Hepatocyte (in vitro differentiated cells): Measurements from ENCODE around the gene NTNG2. TPM values are rescaled to one million over a fixed set of nuclear protein-coding genes. Genes with fewer than 3 reads are reported as not detected.

Source experiments
- DNase-seq: peaks from one replicate; pipeline ENCODE4 v3.0.0-alpha.2; 2016; ENCODE audit warnings: low spot score
- H2AFZ ChIP-seq: fragments of 200-600 bp; sonication (generic); 2 replicates; pipeline ENCODE4 v1.6.0; 2016; ENCODE audit warnings: antibody characterized with exemption, mild to moderate bottlenecking
- H3K27ac ChIP-seq: fragments of 200-600 bp; sonication (generic); 2 replicates; pipeline ENCODE4 v1.5.1; 2016; ENCODE audit warnings: mild to moderate bottlenecking
- H3K27me3 ChIP-seq: fragments of 200-600 bp; sonication (generic); 2 replicates; pipeline ENCODE4 v1.6.1; 2016
- H3K36me3 ChIP-seq: fragments of 200-600 bp; sonication (generic); replicated peaks from 2 replicates; pipeline ENCODE4 v1.5.1; 2016; ENCODE audit warnings: low read depth; ENCODE audit not compliant: insufficient read depth
- H3K4me1 ChIP-seq: fragments of 200-600 bp; sonication (generic); 2 replicates; pipeline ENCODE4 v1.5.1; 2016; ENCODE audit warnings: mild to moderate bottlenecking, moderate library complexity; ENCODE audit not compliant: insufficient read depth
- H3K4me2 ChIP-seq: fragments of 200-600 bp; sonication (generic); 2 replicates; pipeline ENCODE4 v1.6.0; 2016
- H3K4me3 ChIP-seq: fragments of 200-600 bp; sonication (generic); 2 replicates; pipeline ENCODE4 v1.5.1; 2016; ENCODE audit warnings: mild to moderate bottlenecking
- H3K79me2 ChIP-seq: fragments of 200-600 bp; sonication (generic); 2 replicates; pipeline ENCODE4 v1.6.0; 2017; ENCODE audit warnings: mild to moderate bottlenecking
- H3K9me2 ChIP-seq: fragments of 200-600 bp; sonication (generic); replicated peaks from 2 replicates; pipeline ENCODE4 v1.6.0; 2017; ENCODE audit warnings: mild to moderate bottlenecking; ENCODE audit not compliant: insufficient read depth
- H3K9me3 ChIP-seq: fragments of 200-600 bp; sonication (generic); 2 replicates; pipeline ENCODE4 v1.5.1; 2016; ENCODE audit warnings: low read depth, mild to moderate bottlenecking
- H4K20me1 ChIP-seq: fragments of 200-600 bp; sonication (generic); 2 replicates; pipeline ENCODE4 v1.6.0; 2016; ENCODE audit warnings: mild to moderate bottlenecking; ENCODE audit not compliant: insufficient read depth, poor library complexity, severe bottlenecking
- CTCF ChIP-seq: fragments of 200-600 bp; sonication (generic); IDR thresholded peaks from 2 replicates; pipeline ENCODE4 v1.5.1; 2016; ENCODE audit warnings: antibody characterized with exemption, mild to moderate bottlenecking; ENCODE audit not compliant: poor library complexity
- EZH2 ChIP-seq: fragments of 200-600 bp; sonication (generic); IDR thresholded peaks from 2 replicates; pipeline ENCODE4 v1.6.1; 2016; ENCODE audit warnings: antibody characterized with exemption, mild to moderate bottlenecking, borderline replicate concordance
- EZH2phosphoT487 ChIP-seq: fragments of 200-600 bp; sonication (generic); IDR thresholded peaks from one replicate; pipeline ENCODE4 v1.6.1; 2018; ENCODE audit warnings: antibody characterized with exemption, mild to moderate bottlenecking, low read depth, moderate library complexity; ENCODE audit not compliant: unreplicated experiment, severe bottlenecking
- WGBS: methylation state at CpG from one replicate; pipeline ENCODE4 v1.1.6; 2016; ENCODE audit warnings: low lambda C conversion rate; ENCODE audit errors: missing lambda C conversion rate; 5-methylcytosine and 5-hydroxymethylcytosine counted together
- polyA plus RNA-seq: library from polyadenylated mRNA; unstranded; fragments of >200 nt; fragmentation: Nextera tagmentation; extraction: Ambion mirVana; gene quantifications from 2 replicates; pipeline ENCODE4 v1.2.1, GENCODE V29; 2016
- total RNA-seq: library from RNA; depleted of rRNA; stranded (reverse); fragments of >200 nt; gene quantifications from 2 replicates; pipeline ENCODE4 v1.2.3, GENCODE V29; 2014

The NTNG2 gene
- total and polyA plus RNA-seq, 2 experiments from 2014 or later: 0.48 to 1.8 TPM

DNA sequence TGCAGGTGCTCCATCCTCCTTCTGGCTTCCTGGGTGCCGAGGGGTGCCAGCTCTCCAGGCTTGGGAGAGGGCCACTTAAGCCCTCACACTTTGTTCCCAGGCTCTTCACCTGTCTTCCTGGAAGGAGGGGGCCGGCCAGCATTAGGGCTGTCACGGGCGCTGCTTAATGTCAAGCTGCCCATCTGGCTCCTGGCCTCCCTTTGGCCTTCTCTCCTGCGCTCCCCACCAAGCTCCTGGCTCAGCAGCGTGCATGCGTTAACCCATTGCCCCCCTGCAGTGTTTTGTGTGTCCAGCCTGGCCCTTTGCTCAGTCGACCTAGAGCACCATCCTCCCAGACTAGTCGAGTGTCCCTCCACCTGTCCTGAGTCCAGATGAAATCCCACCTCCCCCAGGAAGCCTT, 21.3 kb downstream of the NTNG2 start:
- 51% methylated on average over 8 of the region's 9 CpGs for WGBS
- no peak for DNase-seq
- Histone ChIP-seq H4K20me1 (no peaks in the 10 kb centered on the region), H3K27ac (no peak overlapping the region), H3K4me3 (no peak overlapping the region), H3K27me3 (peaks cover 38% of the 10 kb centered on the region), H3K79me2 (no peaks in the 10 kb centered on the region), H3K9me3 (no peaks in the 10 kb centered on the region), H3K4me1 (peaks cover 12% of the 10 kb centered on the region), H3K36me3 (no peaks in the 10 kb centered on the region), H2AFZ (no peak overlapping the region), H3K9me2 (no peaks in the 10 kb centered on the region), H3K4me2 (no peak overlapping the region)
- TF ChIP-seq EZH2: no peak
- TF ChIP-seq EZH2phosphoT487: no peak
- no peak for TF ChIP-seq CTCF

- no peaks in the 10 kb centered on the region for H3K9me2 ChIP-seq
- no peak for DNase-seq
- H3K36me3 ChIP-seq: no peaks in the 10 kb centered on the region
- no peak overlapping the region for H3K27ac ChIP-seq
- H4K20me1 ChIP-seq: no peaks in the 10 kb centered on the region
- TF ChIP-seq EZH2 (no peak), EZH2phosphoT487 (no peak), CTCF (no peak)
- no peaks in the 10 kb centered on the region for H3K9me3 ChIP-seq
- no peak overlapping the region for H2AFZ ChIP-seq
- H3K4me3 ChIP-seq: no peak overlapping the region
- peaks cover 38% of the 10 kb centered on the region for H3K27me3 ChIP-seq
- 71% methylated on average over 7 of the region's 7 CpGs for WGBS
- no peak overlapping the region for H3K4me2 ChIP-seq
- peaks cover 12% of the 10 kb centered on the region for H3K4me1 ChIP-seq
- no peaks in the 10 kb centered on the region for H3K79me2 ChIP-seq
These were observed 21.9 kb downstream of the NTNG2 start for GRCh38 chr9:132183715-132184114.

GRCh38 chr9:132184124-132184523, 22.3 kb downstream of the NTNG2 start:
- Histone ChIP-seq H3K4me1 (peaks cover 12% of the 10 kb centered on the region), H3K79me2 (no peaks in the 10 kb centered on the region), H3K27ac (no peak overlapping the region), H3K4me3 (no peak overlapping the region), H3K9me2 (no peaks in the 10 kb centered on the region), H4K20me1 (no peaks in the 10 kb centered on the region), H3K9me3 (no peaks in the 10 kb centered on the region), H3K36me3 (no peaks in the 10 kb centered on the region), H3K4me2 (no peak overlapping the region), H3K27me3 (peaks cover 38% of the 10 kb centered on the region), H2AFZ (no peak overlapping the region)
- DNase-seq: no peak
- WGBS: 67% methylated on average over 11 of the region's 11 CpGs
- no peak for TF ChIP-seq EZH2phosphoT487
- no peak for TF ChIP-seq EZH2
- no peak for TF ChIP-seq CTCF
